Stimulated activated CD4-positive, alpha-beta T cell treated with anti-CD3 and anti-CD28 coated beads, Interleukin-1b, Interleukin-23, amount 100 ng/mL, for 24 hours (primary cell): ENCODE results near the gene ADD1.

ENCODE experiments used
- DNase-seq, 4 experiments: peaks; one replicate each; pipeline ENCODE4 v3.0.0-alpha.2; 2020; ENCODE audit warnings: low read depth in 4 of 4, low spot score in 1 of 4

ADD1 gene

GRCh38 chr4:2962614-2963174 lies 119.0 kb downstream of the ADD1 start:
- peak in 1 of 4 experiments; percentile 23 for DNase-seq

GRCh38 chr4:2963175-2963965 lies 119.7 kb downstream of the ADD1 start, which contains the start of the genes GRK4 and NOP14:
GRK4 (plus strand) TSS chr4:2963571; CDS start chr4:2964071, 500 bp downstream.
NOP14 (minus strand) TSS chr4:2963406; CDS start chr4:2963319, 87 bp downstream.
- DNase-seq = peak; percentile 89 to 96 (median 94)

GRCh38 chr4:2963966-2964471 lies 120.4 kb downstream of the ADD1 start:
- DNase-seq = no peak

- DNase-seq = no peak
Measured at GRCh38 chr4:2964706-2965258, 121.1 kb downstream of the ADD1 start.

DNA sequence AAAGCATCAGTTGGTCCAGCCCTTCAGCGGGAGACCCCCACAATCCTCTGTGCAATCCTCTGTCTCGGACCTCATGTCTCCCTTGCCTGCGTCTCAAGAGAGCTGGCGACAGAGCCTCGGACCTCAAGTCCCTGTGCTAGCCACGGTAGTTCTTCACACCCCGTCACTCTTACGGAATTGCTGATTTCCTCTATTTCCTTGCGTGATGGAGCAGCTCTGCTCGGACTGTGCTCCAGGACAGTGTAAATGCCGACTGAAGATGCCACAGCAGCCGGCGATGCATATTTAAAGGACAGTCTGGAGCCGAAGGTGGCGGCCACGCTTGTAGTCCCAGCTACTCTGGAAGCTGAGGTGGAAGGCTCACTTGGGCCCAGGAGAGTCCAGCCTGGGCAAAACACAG lies 121.6 kb downstream of the ADD1 start:
- no peak for DNase-seq

DNA sequence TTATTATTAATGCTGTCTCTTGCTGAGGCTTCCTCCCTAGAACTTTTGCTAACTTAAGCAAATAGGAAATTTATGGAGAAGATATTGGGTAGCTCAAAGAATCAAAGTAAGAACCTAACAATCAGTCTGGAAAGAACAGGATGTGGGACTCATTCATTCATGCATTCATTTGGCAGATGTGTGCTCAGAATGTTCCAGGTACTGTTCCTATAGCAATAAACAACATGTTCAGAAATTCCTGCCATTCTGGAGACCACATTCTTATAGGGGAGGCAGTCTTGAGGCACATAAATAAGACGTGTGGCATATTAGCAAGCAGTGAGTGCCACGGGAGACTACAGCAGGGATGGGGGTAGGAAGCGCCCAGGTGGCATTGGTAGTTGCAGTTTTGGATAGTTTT lies 124.7 kb downstream of the ADD1 start:
- no peak for DNase-seq

- DNase-seq = no peak
Measured at GRCh38 chr4:2971275-2971674, 127.6 kb downstream of the ADD1 start.

- DNase-seq = no peak
Measured at GRCh38 chr4:2977211-2978088, 133.8 kb downstream of the ADD1 start.
